HG03460 (cell line): Measurements from ENCODE around the gene DNAJC28.

Experiments
- ATAC-seq: cut with Tn5 transposase; IDR thresholded peaks from one replicate; pipeline ENCODE4 v1.9.1; 2021; ENCODE audit not compliant: unreplicated experiment

DNAJC28 gene

DNA sequence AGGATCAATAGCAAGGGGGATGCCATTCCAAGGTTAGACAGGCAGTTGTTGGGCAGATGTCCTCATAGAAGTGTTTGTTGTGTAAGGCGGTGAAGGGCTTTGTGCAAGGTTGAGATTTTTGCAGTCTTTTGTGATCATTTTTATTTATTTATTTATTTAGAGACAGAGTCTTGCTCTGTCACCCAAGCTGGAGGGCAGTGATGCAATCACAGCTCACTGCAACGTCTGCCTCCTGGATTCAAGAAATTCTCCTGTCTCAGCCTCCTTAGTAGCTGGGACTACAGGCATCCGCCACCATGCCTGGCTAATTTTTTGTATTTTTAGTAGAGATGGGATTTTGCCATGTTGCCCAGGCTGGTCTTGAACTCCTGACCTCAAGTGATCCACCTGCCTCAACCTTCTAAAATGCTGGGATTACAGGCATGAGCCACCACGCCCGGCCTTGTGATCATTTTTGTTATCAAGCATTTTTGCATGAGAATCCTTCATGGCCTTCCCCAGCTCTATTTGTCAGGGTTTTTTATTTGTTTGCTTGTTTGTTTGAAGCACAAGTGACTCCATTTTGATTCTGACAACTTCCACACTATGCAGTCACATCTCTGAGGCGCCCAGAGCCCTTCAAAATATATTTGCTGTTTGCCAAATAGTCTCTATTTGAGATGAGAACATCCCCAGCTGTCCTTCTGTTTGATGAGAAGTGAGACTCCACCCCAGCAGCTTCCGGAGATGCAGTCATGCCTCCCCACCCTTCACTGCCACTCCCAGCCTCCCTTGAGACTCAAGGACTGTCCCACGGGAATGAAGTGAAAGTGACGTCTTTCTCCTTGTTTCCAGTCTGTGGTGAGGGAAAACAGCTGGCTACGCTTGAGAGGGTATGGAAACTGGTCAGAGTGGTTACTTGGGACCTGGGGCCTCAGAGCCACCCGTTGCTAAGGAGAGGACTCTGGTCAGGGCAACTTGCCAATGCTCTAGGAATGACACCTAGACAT is 49.7 kb downstream of the DNAJC28 start:
- ATAC-seq = peak; percentile 66
